Activated naive CD8-positive, alpha-beta T cell treated with anti-CD3 and anti-CD28 coated beads, Interleukin-2, amount 50 U/mL, for 16 hours (primary cell): ENCODE results near the gene TSPAN18.

Source experiments
- DNase-seq: peaks from one replicate; pipeline ENCODE4 v3.0.0-alpha.2; 2020; ENCODE audit warnings: low read depth, low spot score

The TSPAN18 gene

GRCh38 chr11:44957776-44958564, 231.2 kb downstream of the TSPAN18 start:
- DNase-seq: no peak

GRCh38 chr11:44959064-44959463, 232.3 kb downstream of the TSPAN18 start:
- no peak for DNase-seq

GRCh38 chr11:44960200-44960845, 233.6 kb downstream of the TSPAN18 start:
- DNase-seq: no peak

- no peak for DNase-seq
Measured at GRCh38 chr11:44962464-44962863, 235.7 kb downstream of the TSPAN18 start.

DNA sequence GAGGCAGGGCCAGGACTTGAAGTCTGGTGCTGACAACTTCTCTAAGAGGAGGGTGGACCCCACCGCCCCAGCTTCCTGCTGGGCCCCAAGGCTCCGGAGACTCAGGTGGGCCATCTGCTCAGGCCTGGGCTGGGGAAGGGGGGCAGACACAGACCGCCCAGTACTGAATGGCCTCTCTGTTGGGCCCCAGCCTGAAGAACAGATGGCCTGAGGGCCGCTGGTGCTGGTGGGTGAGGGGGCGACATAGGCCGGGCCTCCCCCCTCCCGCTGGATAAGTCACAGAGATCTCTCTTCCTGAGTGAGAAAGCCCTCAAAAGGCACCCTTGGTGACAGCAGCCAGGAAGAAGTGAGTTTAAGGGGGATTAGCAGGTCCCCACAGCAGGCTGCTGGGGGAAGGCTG, 236.4 kb downstream of the TSPAN18 start:
- DNase-seq: no peak

DNA sequence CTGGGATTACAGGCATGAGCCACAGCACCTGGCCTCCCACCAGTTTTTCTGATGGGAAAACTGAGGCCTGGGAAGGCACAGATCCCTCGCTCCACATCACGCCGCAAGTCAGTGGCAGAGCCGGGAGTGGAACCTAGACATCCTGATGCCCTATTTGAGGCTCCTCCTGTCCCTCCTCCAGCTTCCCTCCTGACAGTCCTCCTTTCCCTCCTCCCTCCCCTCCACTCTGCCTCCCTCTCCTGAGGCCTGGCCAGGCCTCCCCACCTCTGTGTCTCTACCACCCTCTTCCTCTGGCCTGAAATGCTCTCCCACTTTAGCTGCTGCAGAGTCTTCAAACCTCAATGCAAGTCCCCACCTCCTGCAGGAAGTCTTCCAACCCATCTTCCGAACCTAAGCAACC, 237.2 kb downstream of the TSPAN18 start:
- no peak for DNase-seq

DNA sequence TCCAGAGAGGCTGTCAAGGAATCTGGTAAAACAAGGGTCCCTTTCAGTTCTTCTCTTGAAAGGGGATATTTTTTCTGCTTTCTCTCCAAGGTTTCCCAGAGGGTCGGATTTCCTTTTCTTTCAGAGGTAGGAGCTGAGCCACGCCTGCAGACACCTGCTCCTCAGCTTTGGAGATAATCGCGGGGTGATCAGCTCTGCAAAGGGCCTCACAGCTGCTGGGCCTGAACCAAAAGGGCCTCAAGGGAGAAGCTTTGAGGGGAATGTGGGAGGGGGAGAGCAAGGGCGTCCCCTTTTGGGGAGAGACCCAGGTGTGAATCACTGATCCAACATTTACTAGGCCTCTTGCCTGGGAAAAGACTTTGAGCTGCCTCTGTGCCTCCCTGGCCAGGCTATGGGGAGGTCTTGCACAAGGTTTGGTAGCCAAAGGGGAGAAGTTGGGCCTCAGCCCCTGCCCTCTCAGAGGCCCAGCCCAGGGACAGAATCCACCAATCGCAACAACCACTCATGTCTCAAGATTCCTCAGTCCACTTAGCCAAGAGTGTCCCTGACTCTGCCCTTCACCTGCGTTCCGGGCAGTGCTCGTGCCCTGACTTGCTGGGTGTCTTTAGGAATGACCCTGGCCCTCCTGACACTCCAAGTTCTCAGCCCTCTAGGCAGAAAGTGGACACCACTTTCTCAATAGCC, 237.9 kb downstream of the TSPAN18 start:
- DNase-seq: no peak

- DNase-seq: no peak
Measured at GRCh38 chr11:44966694-44967093, 239.9 kb downstream of the TSPAN18 start.

DNA sequence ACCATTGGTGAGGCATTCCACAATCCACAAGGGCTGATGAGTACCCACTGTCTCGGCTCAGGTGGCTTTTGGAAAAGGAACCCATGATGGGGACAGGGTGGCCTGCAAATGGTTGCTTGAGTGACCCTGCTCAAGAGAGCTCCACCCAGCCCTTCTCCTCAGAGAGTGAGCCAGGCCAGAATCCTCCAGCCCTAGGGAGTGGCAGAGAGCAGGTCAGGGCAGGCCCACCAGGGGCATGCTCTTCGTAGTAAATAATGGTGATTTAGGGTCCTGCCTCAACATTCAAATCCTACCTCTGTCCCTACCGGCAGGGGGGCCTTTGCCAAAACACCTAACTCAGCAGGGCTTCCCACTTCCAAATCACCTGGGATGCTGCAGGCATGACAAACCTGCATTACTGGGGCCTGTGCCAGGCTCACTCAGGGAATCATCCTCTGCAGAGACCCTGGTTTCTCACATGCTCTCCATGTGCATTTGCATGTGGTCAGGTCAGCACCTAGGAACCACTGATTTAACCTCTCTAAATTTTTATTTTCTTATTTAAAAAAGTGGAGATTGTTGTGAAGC, 241.3 kb downstream of the TSPAN18 start:
- DNase-seq: no peak

- no peak for DNase-seq
Measured at GRCh38 chr11:44968510-44968909, 241.7 kb downstream of the TSPAN18 start.

DNA sequence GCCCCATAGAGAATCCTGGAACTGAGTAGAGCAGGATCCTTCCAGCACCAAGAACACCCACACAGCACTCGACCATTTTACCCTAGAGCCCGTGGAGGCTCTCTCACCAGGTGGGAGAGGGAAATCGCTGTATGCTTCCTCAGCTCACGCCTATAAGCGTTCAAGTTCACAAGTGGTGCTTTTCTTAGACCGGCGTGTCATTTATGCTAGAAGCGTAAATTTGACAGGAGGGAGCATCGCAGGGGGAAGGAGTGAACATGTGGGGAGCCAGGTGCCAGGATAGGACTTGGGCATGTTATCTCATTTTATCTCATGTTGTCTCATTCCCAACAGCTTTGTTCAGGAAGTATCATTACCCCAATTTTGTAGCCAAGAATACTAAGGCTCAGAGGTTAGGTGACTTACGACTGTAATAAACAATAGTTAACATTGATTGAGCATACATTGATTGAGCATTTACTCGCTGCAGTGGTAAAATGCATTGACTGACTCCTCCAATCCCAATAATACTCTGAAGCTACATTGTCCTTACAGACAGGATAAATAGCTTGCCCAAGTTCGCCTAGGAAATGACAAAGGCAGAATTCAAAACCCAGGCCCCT, 243.0 kb downstream of the TSPAN18 start:
- no peak for DNase-seq

DNA sequence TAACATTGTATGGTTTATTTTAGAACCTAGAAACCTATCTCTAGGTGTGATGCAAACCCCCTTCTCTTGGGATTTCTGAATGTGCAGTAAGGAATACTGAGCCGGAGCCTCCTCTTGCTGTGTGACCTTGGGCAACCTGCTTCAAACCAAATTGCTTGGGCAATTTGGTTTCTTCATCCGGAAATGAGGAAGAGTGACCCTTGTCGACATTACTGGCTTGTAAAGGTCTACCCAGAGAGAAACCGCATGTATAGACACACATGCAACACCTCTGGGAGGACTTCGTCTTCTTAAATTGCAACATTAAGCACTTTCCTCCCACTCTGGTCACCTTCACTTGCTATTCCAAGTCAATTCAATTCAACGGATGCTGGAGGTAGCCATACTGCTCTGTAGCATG, 243.5 kb downstream of the TSPAN18 start:
- no peak for DNase-seq

DNA sequence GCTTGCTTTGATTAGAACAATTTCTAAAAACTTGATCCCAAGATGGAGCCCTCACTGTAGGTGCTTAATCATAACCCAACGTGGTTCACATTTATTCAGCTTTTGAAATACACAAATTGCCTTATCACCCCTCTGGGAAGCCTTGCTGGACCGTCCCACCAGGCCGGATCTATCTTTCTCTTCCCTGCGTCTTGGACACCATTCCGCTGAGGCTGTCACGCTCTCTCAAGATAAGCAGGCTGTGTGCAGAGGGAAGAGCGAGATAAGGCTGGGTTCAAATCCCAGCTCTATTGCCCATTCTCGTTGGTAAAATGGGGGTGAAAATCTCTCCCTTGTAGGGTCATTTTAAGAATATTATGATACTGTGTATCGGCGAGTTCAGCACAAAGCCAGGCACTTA, 244.4 kb downstream of the TSPAN18 start:
- no peak for DNase-seq

GRCh38 chr11:44972746-44973435, 246.1 kb downstream of the TSPAN18 start:
- no peak for DNase-seq

DNA sequence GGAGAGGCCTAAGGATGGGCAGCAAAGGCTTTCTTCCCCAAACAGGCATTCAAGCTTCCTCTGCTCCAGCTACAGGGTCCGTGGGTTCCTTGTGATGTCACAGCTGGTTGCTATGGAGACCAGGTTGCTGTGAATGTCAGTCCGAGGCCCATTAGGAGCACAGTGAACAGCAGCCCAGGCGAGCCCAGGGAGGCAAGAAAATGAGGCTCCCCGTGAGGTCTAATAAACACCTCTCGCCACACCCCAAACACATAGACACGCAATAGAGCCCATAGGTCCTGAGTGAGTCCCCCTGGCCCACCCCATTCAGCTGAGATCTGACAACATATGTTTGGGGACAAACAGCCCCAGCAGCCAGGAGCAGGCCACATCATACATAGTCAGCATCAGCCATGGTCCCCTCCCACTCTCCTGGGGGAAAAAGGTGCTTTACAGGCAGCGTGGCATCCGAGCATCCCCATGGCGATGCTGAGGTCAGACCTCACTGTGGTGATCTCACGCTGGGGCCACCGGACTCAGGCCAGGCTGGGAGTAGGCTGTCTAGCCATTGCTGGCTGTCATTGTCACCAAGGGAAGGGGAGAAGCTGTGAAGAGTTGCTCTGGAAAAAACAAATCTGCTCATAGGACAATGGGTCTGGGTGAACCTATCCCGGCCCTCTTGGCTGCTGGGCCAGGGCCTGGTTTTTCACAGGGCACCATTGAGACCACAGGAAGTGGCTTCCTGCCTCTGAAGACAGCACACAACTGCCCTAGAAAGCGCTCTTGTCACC, 247.1 kb downstream of the TSPAN18 start:
- no peak for DNase-seq

- DNase-seq: no peak
Measured at GRCh38 chr11:44974402-44975000, 247.7 kb downstream of the TSPAN18 start.

- no peak for DNase-seq
Measured at GRCh38 chr11:44976576-44976975, 249.8 kb downstream of the TSPAN18 start.

DNA sequence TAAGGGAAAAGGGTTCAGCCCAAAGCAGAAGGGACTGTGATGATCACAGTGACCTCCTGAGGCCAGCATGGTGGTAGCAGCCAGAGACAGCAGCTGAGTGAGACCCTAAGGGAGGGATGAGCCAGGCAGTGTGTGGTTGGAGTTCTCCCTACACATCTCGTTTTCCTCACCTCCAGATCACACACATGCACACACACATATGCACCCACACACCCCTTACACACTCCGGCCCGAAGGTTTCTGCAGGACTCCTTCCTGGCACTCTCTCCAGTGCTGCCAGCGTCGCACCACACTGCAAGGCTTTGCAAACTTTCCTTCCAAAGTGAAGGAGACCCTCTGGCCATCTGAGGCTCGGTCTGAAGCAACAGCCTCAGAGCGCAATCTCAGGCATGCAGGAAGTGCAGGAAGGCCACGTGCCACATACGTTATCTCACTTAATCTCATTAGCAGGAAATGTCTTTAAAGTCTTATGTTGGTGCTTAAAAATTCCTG, 250.8 kb downstream of the TSPAN18 start:
- DNase-seq: no peak

- no peak for DNase-seq
Measured at GRCh38 chr11:44978274-44978960, 251.7 kb downstream of the TSPAN18 start.
